HL-60 (cell line): Measurements from ENCODE around the gene PPFIBP2.

Source experiments
- CTCF ChIP-seq: IDR thresholded peaks from one replicate; pipeline ENCODE4 v1.5.1; 2011; ENCODE audit warnings: low read length, control low read depth, inconsistent platforms; ENCODE audit not compliant: insufficient read depth
- POLR2AphosphoS5 ChIP-seq: IDR thresholded peaks from 2 replicates; pipeline ENCODE4 v1.6.1; 2012; ENCODE audit warnings: low read depth
- TF ChIP-seq, protein P1 (sequence below): IDR thresholded peaks from 2 replicates; pipeline ENCODE4 v1.6.1; 2012; ENCODE audit warnings: low read depth; ENCODE audit not compliant: insufficient replicate concordance

- TF ChIP-seq, protein P1, sequence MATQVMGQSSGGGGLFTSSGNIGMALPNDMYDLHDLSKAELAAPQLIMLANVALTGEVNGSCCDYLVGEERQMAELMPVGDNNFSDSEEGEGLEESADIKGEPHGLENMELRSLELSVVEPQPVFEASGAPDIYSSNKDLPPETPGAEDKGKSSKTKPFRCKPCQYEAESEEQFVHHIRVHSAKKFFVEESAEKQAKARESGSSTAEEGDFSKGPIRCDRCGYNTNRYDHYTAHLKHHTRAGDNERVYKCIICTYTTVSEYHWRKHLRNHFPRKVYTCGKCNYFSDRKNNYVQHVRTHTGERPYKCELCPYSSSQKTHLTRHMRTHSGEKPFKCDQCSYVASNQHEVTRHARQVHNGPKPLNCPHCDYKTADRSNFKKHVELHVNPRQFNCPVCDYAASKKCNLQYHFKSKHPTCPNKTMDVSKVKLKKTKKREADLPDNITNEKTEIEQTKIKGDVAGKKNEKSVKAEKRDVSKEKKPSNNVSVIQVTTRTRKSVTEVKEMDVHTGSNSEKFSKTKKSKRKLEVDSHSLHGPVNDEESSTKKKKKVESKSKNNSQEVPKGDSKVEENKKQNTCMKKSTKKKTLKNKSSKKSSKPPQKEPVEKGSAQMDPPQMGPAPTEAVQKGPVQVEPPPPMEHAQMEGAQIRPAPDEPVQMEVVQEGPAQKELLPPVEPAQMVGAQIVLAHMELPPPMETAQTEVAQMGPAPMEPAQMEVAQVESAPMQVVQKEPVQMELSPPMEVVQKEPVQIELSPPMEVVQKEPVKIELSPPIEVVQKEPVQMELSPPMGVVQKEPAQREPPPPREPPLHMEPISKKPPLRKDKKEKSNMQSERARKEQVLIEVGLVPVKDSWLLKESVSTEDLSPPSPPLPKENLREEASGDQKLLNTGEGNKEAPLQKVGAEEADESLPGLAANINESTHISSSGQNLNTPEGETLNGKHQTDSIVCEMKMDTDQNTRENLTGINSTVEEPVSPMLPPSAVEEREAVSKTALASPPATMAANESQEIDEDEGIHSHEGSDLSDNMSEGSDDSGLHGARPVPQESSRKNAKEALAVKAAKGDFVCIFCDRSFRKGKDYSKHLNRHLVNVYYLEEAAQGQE = no peak
- peak; percentile 12 for TF ChIP-seq CTCF
- TF ChIP-seq POLR2AphosphoS5 = no peak
These were observed 35.0 kb downstream of the PPFIBP2 start for GRCh38 chr11:7548659-7549274.
